Measurements from ENCODE around the gene LGALS7.

The LGALS7 gene

GRCh38 chr19:38737921-38738737 lies 35.2 kb downstream of the LGALS7 start:
- no peak for DNase-seq

GRCh38 chr19:38737281-38737865 lies 35.9 kb downstream of the LGALS7 start:
- DNase-seq, result no peak

DNA sequence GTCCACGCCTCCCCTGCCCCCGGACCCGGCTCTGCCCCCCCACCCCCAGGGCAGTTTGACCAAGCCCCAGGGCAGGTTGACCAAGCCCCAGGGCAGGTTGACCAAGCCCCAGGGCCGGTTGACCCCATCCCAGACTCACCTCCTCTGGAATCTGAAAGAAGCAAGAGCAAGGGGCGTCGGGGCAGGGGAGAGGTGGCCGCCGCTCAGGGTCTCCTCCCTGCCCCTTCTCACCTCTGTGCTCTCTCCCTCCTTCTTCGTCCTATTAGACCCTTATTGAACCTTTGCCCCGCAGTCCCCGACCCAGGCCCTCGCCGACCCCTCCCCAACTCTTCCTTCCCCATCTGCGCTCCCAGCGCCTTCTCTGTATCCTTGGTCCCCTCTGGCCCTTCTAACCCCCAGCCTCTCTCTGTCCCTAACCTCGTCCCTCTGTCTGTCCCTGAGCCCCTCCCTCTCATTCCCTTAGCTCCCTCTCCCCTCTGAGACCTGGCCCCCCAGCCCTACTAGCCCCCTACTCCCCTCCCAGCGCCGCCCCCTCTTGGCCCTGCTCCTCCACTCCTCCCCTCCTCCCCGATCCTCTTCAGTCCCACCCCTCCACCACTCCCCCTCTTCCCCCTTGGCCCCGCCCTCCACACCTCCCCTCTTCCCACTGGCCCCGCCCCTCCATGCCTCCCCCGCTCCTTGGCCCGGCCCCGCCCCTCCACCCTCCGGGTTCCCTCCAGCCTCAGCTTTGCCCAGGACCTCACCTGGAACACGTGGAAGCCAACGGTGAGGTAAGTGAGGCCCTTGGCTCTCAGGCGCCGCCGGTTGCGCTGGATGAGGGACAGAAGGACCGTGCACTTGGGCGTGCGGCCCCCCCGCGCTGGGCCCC lies 36.7 kb downstream of the LGALS7 start:
- DNase-seq, result peak; percentile 58

GRCh38 chr19:38736036-38736412 lies 37.3 kb downstream of the LGALS7 start:
- DNase-seq, result peak; percentile 57

GRCh38 chr19:38735257-38735686 lies 38.0 kb downstream of the LGALS7 start:
- DNase-seq, result peak; percentile 25

DNA sequence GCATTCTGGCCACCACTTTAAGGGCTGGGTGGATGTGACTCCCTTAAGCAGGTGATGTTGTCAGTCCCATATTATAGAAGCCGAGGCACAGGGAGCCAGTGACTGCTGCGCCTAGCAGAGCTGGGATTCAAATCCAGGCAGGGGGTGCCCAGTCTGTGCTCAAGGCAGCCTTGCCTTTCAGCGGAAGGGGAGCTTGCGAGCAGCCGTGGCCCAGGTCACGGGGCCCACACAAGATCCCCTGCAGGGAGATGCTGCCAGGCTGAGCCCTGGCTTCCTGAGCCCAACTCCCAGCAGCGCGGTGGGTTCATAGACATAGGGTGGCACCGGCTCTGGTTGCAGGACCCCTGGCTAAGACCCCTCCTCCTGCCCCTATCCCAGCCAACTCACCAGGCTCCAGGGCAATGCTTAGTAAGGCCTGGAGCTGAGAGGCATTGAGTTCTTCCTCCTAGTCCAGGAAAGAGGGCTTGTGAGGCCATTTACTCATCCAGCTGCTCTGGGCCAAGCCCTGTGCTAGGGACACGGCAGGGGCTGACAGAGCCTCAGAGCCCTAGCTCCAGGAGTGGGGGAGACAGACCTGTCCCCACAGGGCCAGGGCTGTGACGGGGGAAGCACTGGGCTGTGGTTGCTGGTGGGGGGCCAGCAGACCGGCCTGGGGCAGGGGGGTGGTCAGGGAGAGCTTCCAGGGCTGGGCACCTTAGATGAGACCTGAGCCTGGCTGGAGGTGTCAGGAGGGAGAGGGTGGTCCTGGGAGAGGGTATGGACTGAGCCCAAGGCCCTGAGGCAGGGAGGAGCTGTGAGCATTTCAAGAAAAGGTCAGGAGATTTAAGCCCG lies 38.7 kb downstream of the LGALS7 start:
- DNase-seq, result peak; percentile 43

GRCh38 chr19:38734176-38734425 lies 39.2 kb downstream of the LGALS7 start:
- no peak for DNase-seq

DNA sequence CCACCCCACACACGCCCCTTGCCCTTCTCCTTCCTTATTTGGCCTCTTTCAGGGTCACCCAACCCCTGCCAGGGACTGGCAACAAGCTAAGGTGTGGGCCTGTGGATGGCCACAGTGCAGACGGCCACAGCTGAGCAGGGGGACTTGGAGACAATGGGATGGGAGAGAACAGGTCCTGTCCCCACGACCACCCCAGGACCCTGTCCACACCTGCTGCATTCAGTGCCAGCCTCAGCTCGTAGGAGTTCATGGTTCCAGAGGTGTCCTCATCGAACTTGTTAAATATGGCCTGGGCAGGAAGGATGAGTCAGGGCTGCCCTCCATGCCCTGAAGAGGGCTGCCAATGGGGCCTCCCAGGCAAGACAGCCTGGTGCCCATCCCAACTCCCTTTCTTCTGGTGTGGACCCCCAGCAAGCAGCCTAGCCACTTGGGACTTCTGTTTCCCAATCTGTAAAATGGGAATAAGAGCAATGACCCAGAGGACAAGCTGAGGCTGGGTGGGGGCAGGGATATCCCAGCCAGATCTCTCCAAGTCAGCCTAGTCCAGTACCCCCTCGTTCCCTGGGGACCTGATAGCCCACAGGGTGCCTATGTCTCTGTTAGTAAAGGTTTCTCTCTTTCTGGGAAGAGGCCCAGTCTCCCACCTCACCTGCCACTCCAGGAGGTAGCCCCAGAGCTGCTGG lies 39.7 kb downstream of the LGALS7 start:
- DNase-seq, result no peak

DNA sequence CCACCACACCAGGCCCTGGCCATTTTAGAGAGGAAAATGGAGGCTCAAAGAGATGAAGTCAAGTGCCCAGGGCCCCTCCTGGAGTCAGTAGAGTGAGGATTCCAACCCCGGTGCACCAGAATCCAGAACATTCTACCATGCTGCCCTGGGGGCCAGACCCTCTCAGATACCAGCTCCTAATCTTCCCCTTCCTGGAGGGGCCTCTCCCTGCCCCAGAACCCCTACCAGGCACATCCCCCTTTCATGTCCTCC lies 40.1 kb downstream of the LGALS7 start:
- no peak for DNase-seq

DNA sequence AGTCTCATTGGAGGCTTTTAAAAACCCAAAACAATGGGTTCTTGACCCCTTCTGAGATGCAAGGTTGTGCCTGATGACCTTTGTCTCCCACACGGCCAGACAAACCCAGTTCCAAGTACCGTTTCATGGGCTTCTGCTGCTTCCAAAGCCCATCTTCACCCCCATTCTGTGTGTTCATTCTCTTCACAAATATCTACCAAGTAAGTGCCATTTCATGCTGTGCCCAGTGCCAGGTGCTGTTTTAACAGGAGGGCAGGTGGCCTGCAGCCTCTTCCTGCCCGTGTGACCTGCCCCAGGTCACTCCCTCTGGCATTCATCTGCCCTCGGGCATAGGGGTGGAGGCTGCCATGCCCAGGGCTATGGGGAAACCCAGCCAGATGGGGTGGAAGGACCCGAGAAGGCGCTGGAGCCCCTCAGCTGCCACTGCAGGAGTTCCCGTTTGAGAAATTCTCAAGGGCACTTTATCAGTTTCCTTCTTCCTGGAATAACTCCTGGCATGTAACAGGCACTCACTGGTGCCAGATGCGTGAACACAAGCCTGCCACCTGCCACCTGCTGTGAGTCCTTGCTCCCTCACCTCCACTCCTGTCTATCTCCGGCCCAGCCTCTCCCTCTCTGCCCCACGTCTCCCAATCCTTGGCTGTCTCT lies 41.5 kb downstream of the LGALS7 start:
- DNase-seq, result no peak

GRCh38 chr19:38730731-38731589 lies 42.4 kb downstream of the LGALS7 start:
- no peak for DNase-seq

DNA sequence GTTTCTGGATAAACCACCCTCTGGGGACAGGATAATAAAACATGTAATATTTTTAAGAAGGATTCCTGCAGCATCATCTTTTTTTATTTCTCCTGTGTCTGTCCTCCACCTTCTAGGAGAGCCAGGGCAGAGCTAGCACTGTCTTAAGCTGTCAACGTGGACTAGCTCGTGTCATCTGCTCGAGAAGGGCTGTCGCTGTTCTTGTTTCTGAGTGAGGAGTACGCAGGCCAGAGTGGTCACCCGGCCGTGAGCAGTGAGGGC lies 42.9 kb downstream of the LGALS7 start:
- DNase-seq, result no peak

DNA sequence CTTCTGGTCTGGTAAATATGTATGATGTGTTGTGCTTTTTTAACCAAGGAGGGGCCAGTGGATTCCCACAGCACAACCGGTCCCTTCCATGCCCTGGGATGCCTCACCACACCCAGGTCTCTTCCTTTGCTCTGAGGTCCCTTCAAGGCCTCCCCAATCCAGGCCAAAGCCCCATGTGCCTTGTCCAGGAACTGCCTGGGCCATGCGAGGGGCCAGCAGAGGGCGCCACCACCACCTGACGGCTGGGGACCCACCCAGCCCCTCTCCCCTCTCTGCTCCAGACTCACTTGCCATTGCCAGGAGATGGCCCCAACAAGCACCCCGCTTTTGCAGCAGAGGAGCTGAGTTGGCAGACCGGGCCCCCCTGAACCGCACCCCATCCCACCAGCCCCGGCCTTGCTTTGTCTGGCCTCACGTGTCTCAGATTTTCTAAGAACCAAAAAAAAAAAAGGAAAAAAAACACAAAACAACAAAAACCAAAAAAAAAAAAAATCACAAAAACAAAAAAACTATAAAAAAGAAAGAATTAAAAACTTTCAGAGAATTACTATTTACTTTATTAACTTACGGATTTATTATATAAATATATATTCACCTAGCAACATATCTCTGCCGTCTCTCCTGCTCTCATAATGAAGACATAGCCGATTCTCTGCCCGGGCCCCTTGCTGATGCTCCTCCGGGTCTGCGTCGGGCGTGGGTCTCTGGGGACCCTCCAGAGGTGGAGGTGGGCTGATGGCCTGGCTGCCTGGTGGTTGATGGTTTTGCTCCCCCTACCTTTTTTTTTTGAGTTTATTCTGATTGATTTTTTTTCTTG lies 43.5 kb downstream of the LGALS7 start:
- peak; percentile 62 for DNase-seq

- no peak for DNase-seq
Observed at GRCh38 chr19:38728752-38729541, 44.4 kb downstream of the LGALS7 start.

GRCh38 chr19:38727868-38728660 lies 45.3 kb downstream of the LGALS7 start:
- no peak for DNase-seq

GRCh38 chr19:38727306-38727867 lies 45.9 kb downstream of the LGALS7 start:
- no peak for DNase-seq

- DNase-seq, result no peak
Observed at GRCh38 chr19:38726761-38727301, 46.5 kb downstream of the LGALS7 start.

DNA sequence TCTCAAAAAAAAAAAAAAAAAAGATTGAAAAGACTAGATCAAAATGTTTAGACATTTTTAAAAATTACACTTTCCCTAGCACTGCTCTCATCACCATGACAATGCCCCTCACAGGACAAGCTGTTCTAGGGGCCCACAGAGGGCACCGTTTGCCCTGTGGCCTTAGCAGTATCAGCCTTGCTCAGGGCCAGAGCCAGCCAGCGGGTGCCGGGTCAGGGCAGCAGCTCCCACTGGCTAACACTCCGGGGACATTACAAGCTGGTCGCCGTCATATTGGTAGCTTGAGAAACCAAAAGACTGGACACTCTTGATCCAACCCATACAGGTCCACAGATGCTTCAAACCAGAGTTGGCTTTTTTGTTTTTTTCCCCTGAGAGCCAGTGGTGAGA lies 47.0 kb downstream of the LGALS7 start:
- DNase-seq, result no peak
